Measurements from ENCODE around the gene PKD1.

PKD1 gene

GRCh38 chr16:2070576-2071453, 64.9 kb downstream of the PKD1 start:
- no peak for DNase-seq

DNA sequence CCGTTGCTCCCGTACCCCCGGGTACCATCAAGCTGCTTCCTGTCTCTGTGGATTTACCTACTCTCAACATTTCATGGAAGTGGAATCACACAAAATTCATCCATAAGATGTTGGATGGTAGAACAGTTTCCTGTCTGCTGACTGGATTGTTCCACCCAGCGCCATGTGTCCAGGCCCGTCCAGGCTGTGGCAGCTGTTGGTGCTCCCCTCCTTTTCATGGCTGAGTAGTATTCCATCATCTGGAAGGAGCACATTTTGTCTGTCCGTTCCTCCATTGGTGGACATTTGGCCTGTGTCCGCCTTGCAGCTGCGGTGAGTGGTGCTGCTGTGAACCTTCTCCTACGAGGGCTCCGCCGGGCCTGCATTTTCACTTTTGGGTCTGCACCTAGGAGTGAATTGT, 69.6 kb downstream of the PKD1 start:
- no peak for DNase-seq

DNA sequence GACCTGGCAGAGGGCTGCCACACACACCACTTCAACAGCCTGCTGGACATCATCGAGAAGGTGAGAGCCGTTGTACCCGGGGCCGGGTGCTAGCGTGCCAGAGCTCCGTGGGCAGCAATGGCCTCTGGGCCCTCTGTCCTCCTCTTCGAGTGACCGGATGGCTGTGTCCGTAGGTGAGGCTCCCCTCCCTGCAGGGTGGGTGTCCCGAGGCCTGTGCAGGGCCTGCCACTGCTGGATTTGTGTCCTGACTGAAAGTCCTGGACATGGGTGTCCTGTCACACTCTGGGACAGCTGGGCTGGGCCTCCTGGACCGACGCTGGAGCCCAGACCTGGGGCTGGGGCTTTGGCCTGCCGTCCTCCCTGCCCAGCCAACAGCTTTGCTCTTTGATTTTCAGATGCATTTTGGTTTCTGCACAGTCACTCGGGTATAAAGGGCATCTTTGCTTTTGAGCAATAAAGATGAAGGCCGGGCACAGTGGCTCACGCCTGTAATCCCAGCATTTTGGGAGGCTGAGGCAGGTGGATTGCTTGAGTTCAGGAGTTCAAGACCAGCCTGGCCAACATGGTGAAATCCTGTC, 71.2 kb downstream of the PKD1 start:
- DNase-seq, result no peak

DNA sequence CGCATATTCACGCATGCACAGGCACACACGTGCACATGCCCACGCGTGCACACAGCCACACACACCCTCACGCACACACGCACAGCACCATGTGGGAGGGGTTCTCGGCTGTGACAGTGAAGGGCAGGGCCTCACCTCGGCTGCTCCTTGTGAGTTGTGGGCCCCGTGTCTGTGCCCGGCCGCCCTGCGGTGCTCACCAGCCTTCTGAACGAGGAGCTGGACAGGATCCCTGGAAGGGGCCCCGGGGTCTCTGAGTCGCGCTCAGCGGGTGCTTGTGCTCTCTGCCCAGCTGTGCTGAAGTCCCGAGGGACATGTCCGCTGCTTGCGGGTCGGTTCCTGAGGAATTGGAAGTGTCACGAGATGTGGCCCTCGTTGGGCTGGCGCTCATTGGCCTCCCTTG, 71.8 kb downstream of the PKD1 start:
- no peak for DNase-seq

- no peak for DNase-seq
Measured at GRCh38 chr16:2062801-2063200, 72.9 kb downstream of the PKD1 start.

DNA sequence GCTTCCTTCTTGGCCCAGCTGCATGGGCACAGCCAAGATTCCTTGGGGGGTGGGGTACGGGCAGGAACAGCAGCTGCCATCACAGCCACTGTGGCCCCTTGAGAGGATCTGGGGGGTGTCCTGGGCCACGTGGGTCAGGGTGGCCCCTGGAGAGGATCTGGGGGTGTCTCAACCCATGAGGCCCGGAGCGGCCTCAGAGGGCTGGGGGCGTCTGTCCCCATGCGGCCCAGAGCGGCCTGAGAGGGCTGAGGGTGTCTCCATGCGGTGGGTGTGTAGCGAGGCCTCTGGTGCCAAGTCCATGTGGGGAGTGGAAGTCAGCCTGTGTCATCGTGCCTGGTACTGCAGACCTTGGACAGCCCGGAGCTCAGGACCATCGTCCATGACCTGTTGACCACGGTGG, 74.2 kb downstream of the PKD1 start:
- no peak for DNase-seq

- DNase-seq, result no peak
Measured at GRCh38 chr16:2061023-2061422, 74.7 kb downstream of the PKD1 start.

- DNase-seq, result no peak
Measured at GRCh38 chr16:2060346-2060745, 75.4 kb downstream of the PKD1 start.

DNA sequence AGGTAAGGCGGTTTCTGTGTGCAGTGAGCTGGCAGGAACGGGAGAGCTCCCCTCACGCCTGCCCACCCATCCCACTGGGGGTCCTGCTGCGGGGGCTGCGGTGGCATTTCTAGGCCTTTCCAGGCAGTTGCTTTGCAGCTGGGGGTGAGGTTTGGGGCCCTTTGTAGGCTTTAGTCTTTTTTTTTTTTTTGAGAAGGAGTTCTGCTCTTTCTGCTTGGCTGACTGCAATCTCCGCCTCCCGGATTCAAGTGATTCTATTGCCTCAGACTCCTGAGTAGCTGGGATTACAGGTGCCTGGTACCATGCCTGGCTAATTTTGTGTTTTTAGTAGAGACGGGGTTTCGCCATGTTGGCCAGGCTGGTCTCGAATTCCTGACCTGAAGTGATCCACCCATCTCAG, 76.8 kb downstream of the PKD1 start:
- no peak for DNase-seq

DNA sequence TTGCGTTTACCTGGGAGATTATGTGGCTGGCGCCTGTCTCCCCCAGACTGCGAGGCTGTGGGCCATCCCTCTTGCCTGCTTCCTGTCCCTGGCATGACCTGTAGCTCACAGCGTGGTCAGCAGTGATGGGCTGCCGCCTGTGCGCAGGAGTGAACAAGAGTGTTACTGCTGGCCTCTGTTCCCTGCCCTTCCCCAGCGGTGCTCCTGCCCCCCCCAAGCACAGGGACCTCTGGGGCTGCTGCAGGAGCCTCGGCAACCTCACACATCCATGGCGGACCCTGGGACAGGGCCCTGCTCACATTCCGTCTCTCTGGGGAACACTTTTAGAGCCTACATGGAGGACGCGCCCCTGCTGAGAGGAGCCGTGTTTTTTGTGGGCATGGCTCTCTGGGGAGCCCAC, 77.3 kb downstream of the PKD1 start:
- DNase-seq, result no peak

- DNase-seq, result no peak
Measured at GRCh38 chr16:2057438-2057837, 78.3 kb downstream of the PKD1 start.

- DNase-seq, result no peak
Measured at GRCh38 chr16:2056681-2057407, 78.9 kb downstream of the PKD1 start.

DNA sequence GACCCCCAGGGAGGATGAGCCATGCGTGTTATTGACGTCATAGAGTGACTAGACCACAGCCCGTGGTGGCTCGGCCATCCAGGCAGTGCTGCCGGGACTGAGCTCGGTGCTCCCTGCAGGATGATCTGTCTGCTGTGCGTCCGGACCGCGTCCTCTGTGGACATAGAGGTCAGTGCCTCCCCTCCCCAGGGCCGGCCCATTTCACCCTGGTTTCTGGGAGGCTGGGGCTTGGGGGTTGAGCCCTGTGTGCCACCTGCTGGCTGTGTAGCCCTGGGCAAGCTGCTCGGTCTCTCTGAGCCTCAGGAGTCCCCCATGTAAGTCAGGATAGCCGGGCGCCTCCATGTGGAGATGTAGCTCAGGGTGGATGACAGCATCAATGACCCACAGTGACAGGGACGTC, 79.6 kb downstream of the PKD1 start:
- no peak for DNase-seq

- DNase-seq, result no peak
Measured at GRCh38 chr16:2054543-2055245, 81.0 kb downstream of the PKD1 start.

GRCh38 chr16:2053897-2054296, 81.8 kb downstream of the PKD1 start:
- no peak for DNase-seq

DNA sequence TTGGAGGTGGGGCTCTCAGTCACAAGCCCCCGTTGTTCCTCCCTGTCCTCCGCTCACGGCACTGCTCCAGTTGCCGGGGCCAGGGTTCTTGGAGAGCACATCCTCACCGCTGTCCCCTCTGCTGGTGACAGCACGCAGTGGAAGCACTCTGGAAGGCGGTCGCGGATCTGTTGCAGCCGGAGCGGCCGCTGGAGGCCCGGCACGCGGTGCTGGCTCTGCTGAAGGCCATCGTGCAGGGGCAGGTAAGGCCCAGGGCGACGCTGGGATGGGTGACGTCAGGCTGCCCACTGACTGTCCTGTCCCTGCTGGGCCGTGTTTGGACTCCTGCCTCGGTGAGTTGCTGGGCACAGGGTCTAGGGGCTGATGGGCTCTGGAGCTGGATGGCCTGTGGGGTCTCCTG, 82.5 kb downstream of the PKD1 start:
- no peak for DNase-seq

GRCh38 chr16:2048116-2048543, 87.6 kb downstream of the PKD1 start:
- no peak for DNase-seq

GRCh38 chr16:2047330-2048115, 88.2 kb downstream of the PKD1 start, which contains the start of the genes NTHL1 and TSC2:
NTHL1 (minus strand) TSS chr16:2047834; CDS start chr16:2047823, 11 bp downstream.
TSC2 (plus strand) TSS chr16:2047985; CDS start chr16:2048616, 631 bp downstream.
- DNase-seq, result peak; percentile 97

- no peak for DNase-seq
Measured at GRCh38 chr16:2046893-2047329, 88.8 kb downstream of the PKD1 start.

DNA sequence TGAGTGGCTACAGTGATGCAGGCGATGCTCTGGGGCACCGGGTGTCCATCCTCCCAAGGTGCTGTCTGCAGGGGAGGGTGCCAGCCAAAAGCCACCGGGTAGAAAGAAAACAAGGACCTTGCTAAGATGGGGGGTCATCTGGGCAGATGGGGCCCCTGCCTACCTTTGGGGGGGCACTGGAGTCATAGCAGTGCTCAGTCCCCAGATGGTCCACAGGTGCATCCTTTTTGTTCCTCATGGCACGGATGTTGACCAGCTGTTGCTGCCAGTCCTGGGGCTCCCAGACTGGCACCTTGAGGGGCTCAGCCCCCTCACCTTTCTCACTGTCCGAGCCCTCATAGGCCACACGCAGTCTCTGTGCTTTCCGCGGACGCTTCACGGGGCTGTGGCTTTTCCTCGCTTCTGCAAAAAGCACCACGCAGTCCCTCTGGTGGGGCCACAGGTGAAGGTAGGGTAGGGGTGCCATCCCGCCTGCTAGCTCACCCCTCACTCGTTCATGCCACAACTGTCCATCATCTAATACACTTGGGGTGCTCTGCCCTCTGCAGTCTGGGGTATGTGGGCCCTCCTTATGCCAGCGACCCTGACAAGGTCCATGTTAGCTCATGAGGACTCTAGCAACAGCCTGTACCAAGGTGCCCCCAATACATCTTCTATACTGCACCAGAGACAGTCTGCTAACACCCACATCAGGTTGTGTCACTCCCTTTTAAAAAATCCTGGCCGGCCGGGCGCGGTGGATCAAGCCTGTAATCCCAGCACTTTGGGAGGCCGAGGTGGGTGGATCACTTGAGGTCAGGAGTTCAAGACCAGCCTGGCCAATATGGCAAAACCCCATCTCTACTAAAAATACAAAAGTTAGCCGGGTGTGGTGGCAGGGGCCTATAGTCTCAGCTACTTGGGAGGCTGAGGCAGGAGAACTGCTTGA, 89.5 kb downstream of the PKD1 start:
- DNase-seq, result no peak

DNA sequence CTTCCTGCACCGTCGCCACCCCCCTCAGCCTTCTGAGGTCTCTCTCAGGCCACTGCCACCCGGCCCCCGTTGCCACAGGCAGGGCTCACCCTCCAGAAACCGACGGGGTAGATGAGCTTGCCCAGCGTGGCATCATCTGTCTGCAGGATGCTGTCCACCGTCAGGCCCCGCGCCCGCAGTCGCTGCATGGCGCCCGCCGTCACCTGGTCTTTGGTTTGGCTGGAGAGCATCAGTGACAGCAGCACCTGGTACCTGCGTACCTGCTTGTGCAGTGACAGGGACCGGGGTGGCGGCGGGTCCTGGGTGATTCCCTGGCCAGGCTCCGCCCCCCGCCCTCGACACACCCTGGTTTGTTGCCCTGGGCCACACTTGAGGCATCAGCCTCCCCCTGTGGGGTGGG, 91.2 kb downstream of the PKD1 start:
- no peak for DNase-seq
